Measurements from ENCODE around the gene PDCD1LG2.

Gene PDCD1LG2

DNA sequence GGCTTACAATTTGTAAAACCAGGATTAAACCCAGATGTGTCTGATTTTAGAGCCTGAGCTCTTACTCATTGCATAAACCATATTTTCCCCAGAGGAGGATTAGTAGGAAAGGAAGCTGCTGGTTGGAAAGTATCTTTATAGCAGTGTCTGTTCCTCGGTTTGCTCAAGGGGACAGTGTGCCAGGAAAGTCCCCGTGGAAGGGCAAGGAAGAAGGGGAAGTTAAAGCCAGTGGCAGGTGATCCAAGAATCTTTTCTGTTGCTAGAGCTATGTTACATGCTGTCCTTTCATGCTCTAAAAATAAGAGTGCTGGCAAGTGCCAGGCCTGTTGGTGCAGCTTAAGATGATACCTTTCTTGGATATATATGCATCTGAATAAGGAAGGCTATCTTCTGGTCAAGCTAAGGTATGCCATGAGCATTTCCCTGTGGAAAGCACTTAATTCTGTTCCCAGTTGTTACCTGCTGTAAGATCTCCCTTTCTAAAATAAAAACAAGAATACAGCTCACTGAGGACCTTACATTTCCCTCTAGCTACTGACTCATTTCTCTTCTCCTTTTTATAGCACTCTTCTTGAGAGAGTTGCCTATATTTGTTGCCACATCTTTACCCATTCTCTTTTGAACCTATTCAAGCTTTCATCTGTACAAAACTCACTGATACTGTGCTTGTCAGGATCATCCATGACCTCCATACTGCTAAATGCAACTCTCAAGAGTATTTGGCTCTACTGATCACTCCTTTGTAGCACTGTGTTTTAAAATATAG is 8.0 kb downstream of the PDCD1LG2 start:
- no peak overlapping the region for H3K4me3 ChIP-seq (replicated peaks; ENCODE audit: insufficient read depth, low read length)
- TF ChIP-seq, protein P1, sequence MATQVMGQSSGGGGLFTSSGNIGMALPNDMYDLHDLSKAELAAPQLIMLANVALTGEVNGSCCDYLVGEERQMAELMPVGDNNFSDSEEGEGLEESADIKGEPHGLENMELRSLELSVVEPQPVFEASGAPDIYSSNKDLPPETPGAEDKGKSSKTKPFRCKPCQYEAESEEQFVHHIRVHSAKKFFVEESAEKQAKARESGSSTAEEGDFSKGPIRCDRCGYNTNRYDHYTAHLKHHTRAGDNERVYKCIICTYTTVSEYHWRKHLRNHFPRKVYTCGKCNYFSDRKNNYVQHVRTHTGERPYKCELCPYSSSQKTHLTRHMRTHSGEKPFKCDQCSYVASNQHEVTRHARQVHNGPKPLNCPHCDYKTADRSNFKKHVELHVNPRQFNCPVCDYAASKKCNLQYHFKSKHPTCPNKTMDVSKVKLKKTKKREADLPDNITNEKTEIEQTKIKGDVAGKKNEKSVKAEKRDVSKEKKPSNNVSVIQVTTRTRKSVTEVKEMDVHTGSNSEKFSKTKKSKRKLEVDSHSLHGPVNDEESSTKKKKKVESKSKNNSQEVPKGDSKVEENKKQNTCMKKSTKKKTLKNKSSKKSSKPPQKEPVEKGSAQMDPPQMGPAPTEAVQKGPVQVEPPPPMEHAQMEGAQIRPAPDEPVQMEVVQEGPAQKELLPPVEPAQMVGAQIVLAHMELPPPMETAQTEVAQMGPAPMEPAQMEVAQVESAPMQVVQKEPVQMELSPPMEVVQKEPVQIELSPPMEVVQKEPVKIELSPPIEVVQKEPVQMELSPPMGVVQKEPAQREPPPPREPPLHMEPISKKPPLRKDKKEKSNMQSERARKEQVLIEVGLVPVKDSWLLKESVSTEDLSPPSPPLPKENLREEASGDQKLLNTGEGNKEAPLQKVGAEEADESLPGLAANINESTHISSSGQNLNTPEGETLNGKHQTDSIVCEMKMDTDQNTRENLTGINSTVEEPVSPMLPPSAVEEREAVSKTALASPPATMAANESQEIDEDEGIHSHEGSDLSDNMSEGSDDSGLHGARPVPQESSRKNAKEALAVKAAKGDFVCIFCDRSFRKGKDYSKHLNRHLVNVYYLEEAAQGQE (IDR thresholded peaks at IDR 0.05; ENCODE audit: insufficient replicate concordance, low read depth), result no peak
- TF ChIP-seq POLR2AphosphoS5 (IDR thresholded peaks at IDR 0.05; ENCODE audit: low read depth), result no peak
- TF ChIP-seq, protein P2, sequence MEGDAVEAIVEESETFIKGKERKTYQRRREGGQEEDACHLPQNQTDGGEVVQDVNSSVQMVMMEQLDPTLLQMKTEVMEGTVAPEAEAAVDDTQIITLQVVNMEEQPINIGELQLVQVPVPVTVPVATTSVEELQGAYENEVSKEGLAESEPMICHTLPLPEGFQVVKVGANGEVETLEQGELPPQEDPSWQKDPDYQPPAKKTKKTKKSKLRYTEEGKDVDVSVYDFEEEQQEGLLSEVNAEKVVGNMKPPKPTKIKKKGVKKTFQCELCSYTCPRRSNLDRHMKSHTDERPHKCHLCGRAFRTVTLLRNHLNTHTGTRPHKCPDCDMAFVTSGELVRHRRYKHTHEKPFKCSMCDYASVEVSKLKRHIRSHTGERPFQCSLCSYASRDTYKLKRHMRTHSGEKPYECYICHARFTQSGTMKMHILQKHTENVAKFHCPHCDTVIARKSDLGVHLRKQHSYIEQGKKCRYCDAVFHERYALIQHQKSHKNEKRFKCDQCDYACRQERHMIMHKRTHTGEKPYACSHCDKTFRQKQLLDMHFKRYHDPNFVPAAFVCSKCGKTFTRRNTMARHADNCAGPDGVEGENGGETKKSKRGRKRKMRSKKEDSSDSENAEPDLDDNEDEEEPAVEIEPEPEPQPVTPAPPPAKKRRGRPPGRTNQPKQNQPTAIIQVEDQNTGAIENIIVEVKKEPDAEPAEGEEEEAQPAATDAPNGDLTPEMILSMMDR (IDR thresholded peaks at IDR 0.05; ENCODE audit: insufficient read depth, low read length), result no peak
- TF ChIP-seq GABPA (IDR thresholded peaks at IDR 0.05; ENCODE audit: low read depth), result no peak
- no peak; the same call in 1 of the 2 replicates for TF ChIP-seq SPI1 (IDR thresholded peaks at IDR 0.05; ENCODE audit: borderline replicate concordance, low read depth)
- no peak for DNase-seq (ENCODE audit: low read depth in 1 of 2, low spot score in 1 of 2)

DNA sequence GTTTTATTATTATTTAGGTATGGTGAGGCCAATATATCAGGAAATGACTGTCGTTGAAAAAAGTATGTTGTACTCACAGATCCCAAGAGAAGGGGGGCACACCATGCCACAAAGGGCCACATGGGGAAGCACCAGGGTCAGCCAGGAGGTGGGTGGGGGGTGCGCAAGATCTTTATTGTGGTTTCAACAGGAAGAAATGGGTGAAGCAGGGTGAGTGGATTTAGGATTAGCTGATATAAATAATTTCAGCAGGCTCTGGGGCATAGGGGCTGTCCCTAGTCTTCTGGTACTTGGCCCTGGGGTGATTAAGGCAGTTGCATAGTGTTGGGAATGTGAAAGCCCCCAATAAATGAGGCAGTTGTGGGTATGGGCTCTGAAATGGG is 8.6 kb downstream of the PDCD1LG2 start:
- H3K27me3 ChIP-seq (ENCODE audit: insufficient read depth, poor library complexity, severe bottlenecking), result no peaks in the 10 kb centered on the region
- DNase-seq (ENCODE audit: low read depth in 1 of 2, low spot score in 1 of 2), result no peak
- H3K27ac ChIP-seq (replicated peaks), result no peak overlapping the region
- no peak overlapping the region for H3K4me3 ChIP-seq (replicated peaks; ENCODE audit: insufficient read depth, low read length)
- TF ChIP-seq SPI1 (IDR thresholded peaks at IDR 0.05; ENCODE audit: borderline replicate concordance, low read depth), result no peak
- TF ChIP-seq, protein P2 (IDR thresholded peaks at IDR 0.05; ENCODE audit: insufficient read depth, low read length), result no peak
- TF ChIP-seq GABPA (IDR thresholded peaks at IDR 0.05; ENCODE audit: low read depth), result no peak
- TF ChIP-seq POLR2AphosphoS5 (IDR thresholded peaks at IDR 0.05; ENCODE audit: low read depth), result no peak
- TF ChIP-seq, protein P1 (IDR thresholded peaks at IDR 0.05; ENCODE audit: insufficient replicate concordance, low read depth), result no peak

More for the DNA sequence above, 8.0 kb downstream of the PDCD1LG2 start:
- Histone ChIP-seq H3K27ac (replicated peaks) (no peak overlapping the region), H3K27me3 (ENCODE audit: insufficient read depth, poor library complexity, severe bottlenecking) (no peaks in the 10 kb centered on the region)

DNA sequence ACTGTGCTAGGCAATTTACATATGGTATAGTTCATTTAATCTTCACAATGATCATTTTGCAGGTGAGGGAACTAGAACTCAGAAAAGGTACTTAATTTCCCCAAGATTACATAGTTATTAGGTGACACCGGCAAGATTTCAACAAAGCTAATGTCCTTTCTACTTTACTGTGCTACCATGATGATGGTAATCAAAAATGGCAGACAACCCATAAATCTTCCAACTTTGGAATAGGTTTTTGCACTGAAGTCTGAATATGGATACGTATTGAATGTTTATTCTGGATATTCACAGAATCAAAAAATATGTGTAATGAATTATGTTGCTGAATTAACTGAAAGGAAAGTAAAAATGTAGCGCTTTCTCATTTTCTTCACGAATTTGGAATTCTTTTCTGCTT is 13.8 kb downstream of the PDCD1LG2 start:
- H3K27me3 ChIP-seq (ENCODE audit: insufficient read depth, poor library complexity, severe bottlenecking), result no peaks in the 10 kb centered on the region
- no peak overlapping the region for H3K27ac ChIP-seq (replicated peaks)
- DNase-seq (ENCODE audit: low read depth in 1 of 2, low spot score in 1 of 2), result no peak
- no peak overlapping the region for H3K4me3 ChIP-seq (replicated peaks; ENCODE audit: insufficient read depth, low read length)
- TF ChIP-seq, protein P2 (IDR thresholded peaks at IDR 0.05; ENCODE audit: insufficient read depth, low read length), result no peak
- TF ChIP-seq GABPA (IDR thresholded peaks at IDR 0.05; ENCODE audit: low read depth), result no peak

All from HL-60 (cell line).